Thyroid gland (tissue), 4 donors: ENCODE data around the gene INPP5A.

Experiments
- POLR2A ChIP-seq, 2 donors: fragments of 450-650 bp; IDR thresholded peaks; one replicate each; pipeline ENCODE4 v1.6.1; 2017; ENCODE audit warnings: antibody characterized with exemption in 2 of 2, mild to moderate bottlenecking in 2 of 2, moderate library complexity in 1 of 2
- TF ChIP-seq, protein P1 (sequence below), 6 experiments: fragments of 200-600 bp in 3 of 6; fragments of 450-650 bp in 3 of 6; sonication (generic) in 3 of 6; IDR thresholded peaks; one replicate each; pipeline ENCODE4 v1.5.1; 2016 to 2019; ENCODE audit warnings: antibody characterized with exemption in 6 of 6, mild to moderate bottlenecking in 2 of 6, inconsistent platforms in 1 of 6, moderate library complexity in 1 of 6

DNA sequence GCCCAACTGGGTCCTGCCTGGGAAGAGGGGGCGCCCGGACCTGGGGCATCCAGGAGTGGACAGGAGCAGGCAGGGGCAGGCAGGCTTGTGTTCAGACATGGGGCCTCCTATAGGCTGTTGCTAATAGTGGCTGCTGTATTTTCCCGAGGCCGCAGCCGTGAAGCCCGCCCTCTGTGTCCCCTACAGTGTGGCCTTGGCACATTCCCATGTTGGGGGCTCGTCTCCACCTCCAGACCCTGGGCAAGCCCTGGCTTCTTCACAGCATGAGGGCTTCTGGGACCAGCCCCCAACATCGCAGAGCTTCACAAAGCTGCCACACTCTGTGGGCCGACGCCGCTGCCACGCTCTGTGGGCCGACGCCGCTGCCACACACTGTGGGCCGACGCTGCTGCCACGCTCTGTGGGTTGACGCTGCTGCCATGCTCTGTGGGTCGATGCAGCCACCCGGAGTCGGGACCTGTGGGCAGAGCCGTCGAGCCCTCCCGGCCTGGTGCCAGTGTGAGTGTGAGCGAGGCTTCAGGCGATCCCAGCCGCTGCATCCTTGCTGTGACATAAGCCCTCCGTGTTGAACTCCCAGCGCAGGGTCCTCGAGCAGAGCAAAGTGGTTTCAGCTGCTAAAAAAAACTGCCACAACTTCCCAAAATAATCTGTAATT is 109.0 kb downstream of the INPP5A start:
- TF ChIP-seq, protein P1, sequence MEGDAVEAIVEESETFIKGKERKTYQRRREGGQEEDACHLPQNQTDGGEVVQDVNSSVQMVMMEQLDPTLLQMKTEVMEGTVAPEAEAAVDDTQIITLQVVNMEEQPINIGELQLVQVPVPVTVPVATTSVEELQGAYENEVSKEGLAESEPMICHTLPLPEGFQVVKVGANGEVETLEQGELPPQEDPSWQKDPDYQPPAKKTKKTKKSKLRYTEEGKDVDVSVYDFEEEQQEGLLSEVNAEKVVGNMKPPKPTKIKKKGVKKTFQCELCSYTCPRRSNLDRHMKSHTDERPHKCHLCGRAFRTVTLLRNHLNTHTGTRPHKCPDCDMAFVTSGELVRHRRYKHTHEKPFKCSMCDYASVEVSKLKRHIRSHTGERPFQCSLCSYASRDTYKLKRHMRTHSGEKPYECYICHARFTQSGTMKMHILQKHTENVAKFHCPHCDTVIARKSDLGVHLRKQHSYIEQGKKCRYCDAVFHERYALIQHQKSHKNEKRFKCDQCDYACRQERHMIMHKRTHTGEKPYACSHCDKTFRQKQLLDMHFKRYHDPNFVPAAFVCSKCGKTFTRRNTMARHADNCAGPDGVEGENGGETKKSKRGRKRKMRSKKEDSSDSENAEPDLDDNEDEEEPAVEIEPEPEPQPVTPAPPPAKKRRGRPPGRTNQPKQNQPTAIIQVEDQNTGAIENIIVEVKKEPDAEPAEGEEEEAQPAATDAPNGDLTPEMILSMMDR (IDR thresholded peaks at IDR 0.05), result no peak
- no peak for TF ChIP-seq POLR2A (IDR thresholded peaks at IDR 0.05)
